GM12864 (cell line): Measurements from ENCODE around the gene DCLRE1A.
"Not testable (repeated sequence)": the region's sequence is repeated elsewhere in the genome, so short reads cannot be mapped to it uniquely, and the experiment has no call there.

Experiments used
- DNase-seq: peaks from one replicate; pipeline ENCODE4 v3.0.0-alpha.2; 2011; ENCODE audit warnings: low read depth
- H3K4me3 ChIP-seq: 2 replicates; pipeline ENCODE4 v1.5.1; 2011; ENCODE audit warnings: mild to moderate bottlenecking, low read depth, low read length, control low read depth
- CTCF ChIP-seq: IDR thresholded peaks from 2 replicates; pipeline ENCODE4 v1.5.1; 2011; ENCODE audit warnings: low read depth, mild to moderate bottlenecking, moderate library complexity, low read length, control low read depth, inconsistent platforms; ENCODE audit errors: missing control alignments

Gene DCLRE1A

GRCh38 chr10:113849140-113849803 is 4.6 kb downstream of the DCLRE1A start:
- H3K4me3 ChIP-seq = no peak overlapping the region
- no peak for TF ChIP-seq CTCF
- no peak for DNase-seq

- no peak for DNase-seq
- TF ChIP-seq CTCF = no peak
- no peak overlapping the region for H3K4me3 ChIP-seq
These were observed 7.8 kb downstream of the DCLRE1A start for GRCh38 chr10:113846036-113846435.

GRCh38 chr10:113843972-113844485 is 9.9 kb downstream of the DCLRE1A start:
- TF ChIP-seq CTCF = no peak
- no peak overlapping the region for H3K4me3 ChIP-seq
- no peak for DNase-seq

DNA sequence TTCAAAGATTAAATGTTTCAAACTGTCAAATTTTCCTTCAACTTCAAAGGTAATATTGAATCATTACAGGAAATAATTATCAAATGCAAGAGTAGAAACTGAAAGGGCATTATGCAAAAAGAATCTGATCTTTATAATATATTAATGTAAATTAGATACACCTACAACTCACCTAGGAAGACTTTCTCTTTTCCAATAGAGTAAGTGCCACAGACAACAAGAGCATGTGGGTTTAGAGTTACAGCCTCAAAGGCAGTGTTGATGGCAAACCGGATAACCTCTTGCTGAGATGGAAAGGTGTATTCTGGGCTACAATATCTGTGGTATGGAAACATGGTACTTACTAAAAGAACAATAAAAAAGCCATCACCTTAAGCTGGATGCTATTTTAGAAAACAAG is 11.7 kb downstream of the DCLRE1A start:
- no peak for TF ChIP-seq CTCF

GRCh38 chr10:113828567-113828966 is 25.3 kb downstream of the DCLRE1A start:
- H3K4me3 ChIP-seq, DNase-seq: not testable (repeated sequence)

More for the DNA sequence above, 11.7 kb downstream of the DCLRE1A start:
- DNase-seq = no peak
- H3K4me3 ChIP-seq = no peak overlapping the region

GRCh38 chr10:113825791-113826190 is 28.1 kb downstream of the DCLRE1A start:
- TF ChIP-seq CTCF = no peak
- no peak for DNase-seq
- H3K4me3 ChIP-seq = no peak overlapping the region

- no peak for TF ChIP-seq CTCF
- H3K4me3 ChIP-seq = no peak overlapping the region
- no peak for DNase-seq
These were observed 30.5 kb downstream of the DCLRE1A start for GRCh38 chr10:113823389-113823788.

DNA sequence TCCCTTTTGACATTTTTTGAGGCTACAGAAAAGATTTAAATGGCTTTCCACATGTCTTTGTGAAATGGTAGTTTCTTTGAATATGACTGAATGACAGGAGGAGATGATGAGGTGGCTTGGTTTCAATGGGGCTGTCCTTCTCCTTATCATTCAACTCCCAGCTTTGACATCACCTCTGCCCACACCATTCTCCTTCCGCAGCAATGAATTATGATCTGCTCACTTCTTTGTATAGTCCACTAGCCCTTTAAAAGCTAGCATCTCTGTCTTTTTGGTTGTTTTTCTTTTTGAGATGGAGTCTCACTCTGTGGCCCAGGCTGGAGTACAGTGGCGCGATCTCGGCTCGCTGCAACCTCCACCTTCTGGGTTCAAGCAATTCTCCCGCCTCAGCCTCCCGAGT is 31.7 kb downstream of the DCLRE1A start:
- no peak for TF ChIP-seq CTCF
- no peak overlapping the region for H3K4me3 ChIP-seq
- no peak for DNase-seq

DNA sequence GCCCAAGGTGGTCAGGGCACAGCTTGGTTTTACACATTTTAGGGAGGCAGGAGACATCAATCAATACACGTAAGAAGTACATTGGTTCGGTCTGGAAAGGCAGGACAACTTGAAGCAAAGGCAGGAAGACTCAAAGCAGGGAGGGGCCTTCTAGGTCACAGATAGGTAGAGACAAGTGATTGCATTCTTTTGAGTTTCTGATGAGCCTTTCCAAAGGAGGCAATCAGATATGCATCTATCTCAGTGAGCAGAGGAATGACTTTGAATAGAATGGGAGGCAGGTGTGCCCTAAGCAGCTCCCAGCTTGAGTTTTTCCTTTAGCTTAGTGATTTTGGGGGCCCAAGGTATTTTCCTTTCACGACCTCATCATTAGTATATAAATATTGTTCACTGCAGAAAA is 32.6 kb downstream of the DCLRE1A start:
- not testable (repeated sequence) for DNase-seq, H3K4me3 ChIP-seq
